Right ventricle myocardium superior (tissue), 1 donor: Measurements from ENCODE around the gene ABCA7. TPM values are rescaled to one million over a fixed set of nuclear protein-coding genes. Genes with fewer than 3 reads are reported as not detected.
A peak's percentile ranks its signal among the peaks of the same experiment; 100 is the strongest.
"Not testable (repeated sequence)": the region's sequence is repeated elsewhere in the genome, so short reads cannot be mapped to it uniquely, and the experiment has no call there.

Source experiments
- ATAC-seq: fragments of 200-7000 bp; cut with Tn5 transposase; one replicate; pipeline ENCODE4 v1.9.1; 2020; ENCODE audit warnings: mild to moderate bottlenecking; ENCODE audit not compliant: poor library complexity
- DNase-seq: peaks from one replicate; pipeline ENCODE4 v3.0.0-alpha.2; 2020
- intact Hi-C: fragments of 100-400 bp; cut with DNase I; formaldehyde crosslinking; loops from one replicate; pipeline ENCODE4 v1.11.2; 2022
- total RNA-seq: library from RNA; stranded (reverse); fragmentation: NEBNext Ultra II Directional; extraction: Animal tissue kit (Norgen Biotek cat#: 25700); gene quantifications from one replicate; pipeline ENCODE4 v1.2.1, GENCODE V29; 2021
- donor health status: DM: no; HTN: yes; CAD: no; lungs with severe emphysema.

ABCA7 gene
- total RNA-seq, 1 donor from 2014 or later: 5.2 TPM

GRCh38 chr19:1105873-1106840, 66.2 kb downstream of the ABCA7 start:
- DNase-seq: no peak
- intact Hi-C loops: no loop called here

GRCh38 chr19:1106841-1107660, 67.1 kb downstream of the ABCA7 start:
- DNase-seq (no peak), ATAC-seq (no peak)
- intact Hi-C loops: no loop called here

More at GRCh38 chr19:1105873-1106840, 66.2 kb downstream of the ABCA7 start:
- ATAC-seq: no peak

- DNase-seq (no peak), ATAC-seq (no peak)
- intact Hi-C loops: no loop called here
These were observed 67.9 kb downstream of the ABCA7 start for GRCh38 chr19:1107661-1108261.

GRCh38 chr19:1108291-1109031, 68.6 kb downstream of the ABCA7 start:
- no peak for ATAC-seq
- intact Hi-C loops: no loop called here
- no peak for DNase-seq

- no peak for ATAC-seq
- intact Hi-C loops: no loop called here
- DNase-seq: no peak
These were observed 69.2 kb downstream of the ABCA7 start for GRCh38 chr19:1109032-1109551.

GRCh38 chr19:1109697-1110671, 70.1 kb downstream of the ABCA7 start:
- ATAC-seq: no peak
- intact Hi-C loops: loop anchor here (5.0 kb wide), 1 partner anchor 82 kb away; no protein-coding TSS in a partner anchor
- no peak for DNase-seq

- DNase-seq (no peak), ATAC-seq (no peak)
- intact Hi-C loops: loop anchor here (5.0 kb wide), 1 partner anchor 81 kb away; no protein-coding TSS in a partner anchor
These were observed 71.1 kb downstream of the ABCA7 start for GRCh38 chr19:1110809-1111640.

GRCh38 chr19:1111641-1112267, 71.8 kb downstream of the ABCA7 start:
- intact Hi-C loops: loop anchor here (5.0 kb wide), 1 partner anchor 81 kb away; no protein-coding TSS in a partner anchor
- ATAC-seq: no peak
- no peak for DNase-seq

GRCh38 chr19:1112268-1113029, 72.5 kb downstream of the ABCA7 start:
- ATAC-seq: peak; percentile 48
- intact Hi-C loops: loop anchor here (5.0 kb wide), 1 partner anchor 80 kb away; no protein-coding TSS in a partner anchor
- no peak for DNase-seq

GRCh38 chr19:1113030-1113985, 73.4 kb downstream of the ABCA7 start:
- ATAC-seq: peak; percentile 91
- intact Hi-C loops: loop anchor here (5.0 kb wide), 1 partner anchor 79 kb away; no protein-coding TSS in a partner anchor
- peak; percentile 98 for DNase-seq

GRCh38 chr19:1113986-1114483, 74.1 kb downstream of the ABCA7 start:
- DNase-seq (no peak), ATAC-seq (no peak)
- intact Hi-C loops: loop anchor here (5.0 kb wide), 1 partner anchor 78 kb away; no protein-coding TSS in a partner anchor

GRCh38 chr19:1114728-1115127, 74.8 kb downstream of the ABCA7 start:
- intact Hi-C loops: loop anchor here (5.0 kb wide), 1 partner anchor 78 kb away; no protein-coding TSS in a partner anchor
- ATAC-seq, DNase-seq: not testable (repeated sequence)
